Progenitor cell of endocrine pancreas (in vitro differentiated cells): ENCODE results near the gene THPO. TPM values are rescaled to one million over a fixed set of nuclear protein-coding genes. Genes with fewer than 3 reads are reported as not detected.

ENCODE experiments used
- DNase-seq: peaks from one replicate; pipeline ENCODE4 v3.0.0; 2021; ENCODE audit warnings: low spot score; ENCODE audit not compliant: unreplicated experiment
- H3K27ac Mint-ChIP-seq: 2 replicates; pipeline ENCODE4 v1.8.0; 2021; ENCODE audit warnings: mild to moderate bottlenecking, moderate library complexity, mixed read lengths
- H3K27me3 Mint-ChIP-seq: 2 replicates; pipeline ENCODE4 v1.8.0; 2021; ENCODE audit warnings: mixed read lengths
- H3K36me3 Mint-ChIP-seq: 2 replicates; pipeline ENCODE4 v1.8.0; 2022; ENCODE audit warnings: mixed read lengths; ENCODE audit not compliant: insufficient read depth
- H3K4me1 Mint-ChIP-seq: 2 replicates; pipeline ENCODE4 v1.8.0; 2021; ENCODE audit warnings: low read depth, mixed read lengths
- H3K4me3 Mint-ChIP-seq: 2 replicates; pipeline ENCODE4 v1.8.0; 2021; ENCODE audit warnings: low read depth, mild to moderate bottlenecking, moderate library complexity, mixed read lengths
- H3K9me3 Mint-ChIP-seq: 2 replicates; pipeline ENCODE4 v1.8.0; 2021; ENCODE audit warnings: low read depth, mixed read lengths
- CTCF ChIP-seq: fragments of 200-600 bp; sonication (generic); IDR thresholded peaks from one replicate; pipeline ENCODE4 v1.5.0; 2021; ENCODE audit warnings: antibody characterized with exemption, mild to moderate bottlenecking; ENCODE audit not compliant: unreplicated experiment
- total RNA-seq: library from RNA; stranded (reverse); gene quantifications from 2 replicates; pipeline ENCODE4 v1.2.1, GENCODE V29; 2021

THPO gene
- total RNA-seq, 1 donor from 2014 or later, result 7.1 TPM

GRCh38 chr3:184399410-184399809, 21.4 kb upstream of the THPO start:
- Mint-ChIP-seq H3K4me1 (no peaks in the 10 kb centered on the region), H3K36me3 (no peaks in the 10 kb centered on the region), H3K9me3 (no peaks in the 10 kb centered on the region), H3K27me3 (peaks cover 28% of the 10 kb centered on the region), H3K4me3 (no peak overlapping the region), H3K27ac (no peak overlapping the region)
- DNase-seq, result no peak
- no peak for TF ChIP-seq CTCF

GRCh38 chr3:184395320-184395660, 17.3 kb upstream of the THPO start:
- no peak for TF ChIP-seq CTCF
- no peaks in the 10 kb centered on the region for H3K9me3 Mint-ChIP-seq
- no peak overlapping the region for H3K4me3 Mint-ChIP-seq
- H3K4me1 Mint-ChIP-seq, result no peaks in the 10 kb centered on the region
- no peaks in the 10 kb centered on the region for H3K36me3 Mint-ChIP-seq
- H3K27me3 Mint-ChIP-seq, result peaks cover 25% of the 10 kb centered on the region
- no peak overlapping the region for H3K27ac Mint-ChIP-seq
- DNase-seq, result no peak

GRCh38 chr3:184391266-184391665, 13.3 kb upstream of the THPO start:
- Mint-ChIP-seq H3K4me1 (no peaks in the 10 kb centered on the region), H3K27me3 (peaks cover 15% of the 10 kb centered on the region), H3K36me3 (no peaks in the 10 kb centered on the region), H3K9me3 (no peaks in the 10 kb centered on the region), H3K4me3 (no peak overlapping the region), H3K27ac (no peak overlapping the region)
- no peak for DNase-seq
- no peak for TF ChIP-seq CTCF

- Mint-ChIP-seq H3K36me3 (no peaks in the 10 kb centered on the region), H3K27ac (no peak overlapping the region), H3K9me3 (no peaks in the 10 kb centered on the region), H3K27me3 (peaks cover 12% of the 10 kb centered on the region), H3K4me3 (no peak overlapping the region), H3K4me1 (no peaks in the 10 kb centered on the region)
- TF ChIP-seq CTCF, result no peak
- no peak for DNase-seq
These were observed 12.0 kb upstream of the THPO start for GRCh38 chr3:184389935-184390528.

- no peak for DNase-seq
- Mint-ChIP-seq H3K9me3 (no peaks in the 10 kb centered on the region), H3K36me3 (no peaks in the 10 kb centered on the region), H3K4me3 (no peak overlapping the region), H3K27me3 (peaks cover 14% of the 10 kb centered on the region), H3K27ac (no peak overlapping the region), H3K4me1 (no peaks in the 10 kb centered on the region)
- TF ChIP-seq CTCF, result no peak
These were observed 11.4 kb upstream of the THPO start for GRCh38 chr3:184389384-184389783.
